Nephron (organoid): Measurements from ENCODE around the gene FAM114A1.

Source experiments
- H3K27ac Mint-ChIP-seq, 3 experiments: 2 replicates each; pipeline ENCODE4 v1.8.0; 2020; ENCODE audit warnings: mixed read lengths in 3 of 3, mild to moderate bottlenecking in 2 of 3, moderate library complexity in 1 of 3
- H3K27me3 Mint-ChIP-seq: 2 replicates; pipeline ENCODE4 v1.8.0; 2021; ENCODE audit warnings: low read depth, mild to moderate bottlenecking, moderate library complexity, mixed read lengths
- H3K36me3 Mint-ChIP-seq: 2 replicates; pipeline ENCODE4 v1.8.0; 2020; ENCODE audit warnings: low read depth, mixed read lengths
- H3K4me1 Mint-ChIP-seq: 2 replicates; pipeline ENCODE4 v1.8.0; 2020; ENCODE audit warnings: mixed read lengths
- H3K4me3 Mint-ChIP-seq, 3 experiments: 2 replicates each; pipeline ENCODE4 v1.8.0; 2020; ENCODE audit warnings: mild to moderate bottlenecking in 3 of 3, mixed read lengths in 3 of 3, moderate library complexity in 2 of 3
- H3K9me3 Mint-ChIP-seq: 2 replicates; pipeline ENCODE4 v1.8.0; 2020; ENCODE audit warnings: mixed read lengths
- TF ChIP-seq, protein P1 (sequence below), 3 experiments: fragments of 200-600 bp; sonication (generic); IDR thresholded peaks; one replicate each; pipeline ENCODE4 v1.5.0; 2021; ENCODE audit warnings: antibody characterized with exemption in 3 of 3; ENCODE audit not compliant: unreplicated experiment in 3 of 3

Gene FAM114A1

DNA sequence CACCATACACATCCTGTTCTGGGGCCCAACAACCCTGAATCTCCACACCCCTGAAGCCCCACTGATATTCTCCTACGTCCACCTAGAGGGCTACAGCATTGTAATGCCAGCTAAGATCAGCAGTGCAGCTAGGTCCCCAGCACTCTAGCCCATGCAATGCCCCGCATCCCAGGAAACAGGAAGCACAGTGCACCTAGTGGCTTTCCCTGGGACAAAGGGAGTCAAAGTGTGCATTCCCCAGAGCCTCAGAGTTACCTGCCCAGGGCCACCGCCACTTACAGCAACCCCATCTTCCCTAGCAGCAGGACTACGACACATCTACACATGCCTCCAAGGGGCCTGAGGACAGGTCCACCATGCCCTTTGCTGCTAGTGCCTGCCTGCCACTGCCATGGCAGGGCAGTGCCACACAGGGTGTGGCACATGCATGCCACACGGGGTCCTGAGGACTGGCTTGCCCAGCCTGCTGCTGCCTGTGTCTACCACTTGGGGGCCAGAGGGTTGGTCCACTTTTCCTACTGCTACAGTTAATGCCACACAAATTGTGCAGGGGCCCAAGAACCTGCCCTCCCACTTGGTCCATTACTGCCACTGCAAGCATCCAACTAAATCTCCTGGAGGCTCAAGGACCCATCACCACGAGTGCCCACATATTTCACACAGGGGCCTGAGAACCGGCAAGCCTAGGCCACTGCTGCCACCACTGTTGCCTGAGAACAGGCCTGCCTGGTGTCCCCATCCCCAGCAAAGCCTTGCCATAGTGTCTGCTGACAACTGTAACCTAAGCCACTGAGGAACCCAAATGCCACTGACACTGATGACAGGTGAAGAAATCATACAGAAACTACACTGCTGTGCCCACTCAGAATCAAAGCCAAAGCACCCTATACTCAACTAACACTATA lies 34.7 kb upstream of the FAM114A1 start:
- H3K4me3 Mint-ChIP-seq = no peak overlapping the region
- H3K4me1 Mint-ChIP-seq = no peaks in the 10 kb centered on the region
- H3K9me3 Mint-ChIP-seq = peaks cover 31% of the 10 kb centered on the region
- no peaks in the 10 kb centered on the region for H3K27me3 Mint-ChIP-seq
- H3K27ac Mint-ChIP-seq = no peak overlapping the region
- TF ChIP-seq, protein P1, sequence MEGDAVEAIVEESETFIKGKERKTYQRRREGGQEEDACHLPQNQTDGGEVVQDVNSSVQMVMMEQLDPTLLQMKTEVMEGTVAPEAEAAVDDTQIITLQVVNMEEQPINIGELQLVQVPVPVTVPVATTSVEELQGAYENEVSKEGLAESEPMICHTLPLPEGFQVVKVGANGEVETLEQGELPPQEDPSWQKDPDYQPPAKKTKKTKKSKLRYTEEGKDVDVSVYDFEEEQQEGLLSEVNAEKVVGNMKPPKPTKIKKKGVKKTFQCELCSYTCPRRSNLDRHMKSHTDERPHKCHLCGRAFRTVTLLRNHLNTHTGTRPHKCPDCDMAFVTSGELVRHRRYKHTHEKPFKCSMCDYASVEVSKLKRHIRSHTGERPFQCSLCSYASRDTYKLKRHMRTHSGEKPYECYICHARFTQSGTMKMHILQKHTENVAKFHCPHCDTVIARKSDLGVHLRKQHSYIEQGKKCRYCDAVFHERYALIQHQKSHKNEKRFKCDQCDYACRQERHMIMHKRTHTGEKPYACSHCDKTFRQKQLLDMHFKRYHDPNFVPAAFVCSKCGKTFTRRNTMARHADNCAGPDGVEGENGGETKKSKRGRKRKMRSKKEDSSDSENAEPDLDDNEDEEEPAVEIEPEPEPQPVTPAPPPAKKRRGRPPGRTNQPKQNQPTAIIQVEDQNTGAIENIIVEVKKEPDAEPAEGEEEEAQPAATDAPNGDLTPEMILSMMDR (IDR thresholded peaks at IDR 0.05; ENCODE audit: unreplicated experiment in 3 of 3) = no peak
- no peaks in the 10 kb centered on the region for H3K36me3 Mint-ChIP-seq

DNA sequence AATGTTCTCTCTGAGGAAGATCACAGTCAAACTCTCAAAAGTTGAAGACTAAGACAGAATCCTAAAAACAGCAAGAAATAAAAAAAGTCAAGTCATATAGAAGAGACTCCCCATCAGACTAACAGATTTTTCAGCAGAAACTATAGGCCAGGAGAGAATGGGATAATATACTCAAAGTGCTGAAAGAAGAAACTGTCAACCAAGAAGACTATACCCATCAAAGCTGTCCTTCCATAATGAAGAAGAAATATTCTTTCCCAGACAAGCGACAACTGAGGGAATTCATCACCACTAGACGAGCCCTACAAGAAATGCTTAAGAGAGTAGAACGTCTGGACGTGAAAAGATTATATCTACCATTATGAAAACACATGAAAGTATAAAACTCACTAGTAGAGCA lies 33.0 kb upstream of the FAM114A1 start:
- Mint-ChIP-seq H3K27ac (no peak overlapping the region), H3K36me3 (no peaks in the 10 kb centered on the region), H3K4me1 (no peaks in the 10 kb centered on the region), H3K4me3 (no peak overlapping the region), H3K9me3 (peaks cover 31% of the 10 kb centered on the region), H3K27me3 (no peaks in the 10 kb centered on the region)
- TF ChIP-seq, protein P1 (IDR thresholded peaks at IDR 0.05; ENCODE audit: unreplicated experiment in 3 of 3) = no peak

DNA sequence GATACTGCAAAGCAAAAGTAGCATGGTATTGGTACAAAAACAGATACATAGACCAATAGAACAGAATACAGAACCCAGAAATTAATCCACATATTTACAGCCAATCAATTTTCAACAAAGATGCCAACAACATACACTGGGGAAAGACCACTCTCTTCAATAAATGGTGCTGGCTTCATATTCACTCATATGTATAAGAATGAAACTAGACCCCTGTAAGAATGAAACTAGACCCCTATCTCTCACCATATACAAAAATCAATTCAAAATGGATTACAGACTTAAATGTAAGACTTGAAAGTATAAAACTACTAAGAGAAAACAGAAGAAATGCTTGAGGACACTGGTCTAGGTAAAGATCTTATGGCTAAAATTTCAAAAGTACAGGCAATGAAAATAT lies 30.3 kb upstream of the FAM114A1 start:
- no peak overlapping the region for H3K4me3 Mint-ChIP-seq
- H3K27ac Mint-ChIP-seq = no peak overlapping the region
- H3K36me3 Mint-ChIP-seq = no peaks in the 10 kb centered on the region
- no peaks in the 10 kb centered on the region for H3K27me3 Mint-ChIP-seq
- TF ChIP-seq, protein P1 (IDR thresholded peaks at IDR 0.05; ENCODE audit: unreplicated experiment in 3 of 3) = no peak
- H3K9me3 Mint-ChIP-seq = peaks cover 28% of the 10 kb centered on the region
- H3K4me1 Mint-ChIP-seq = no peaks in the 10 kb centered on the region

GRCh38 chr4:38837849-38838248 lies 29.8 kb upstream of the FAM114A1 start:
- TF ChIP-seq, protein P1 (IDR thresholded peaks at IDR 0.05; ENCODE audit: unreplicated experiment in 3 of 3) = no peak

DNA sequence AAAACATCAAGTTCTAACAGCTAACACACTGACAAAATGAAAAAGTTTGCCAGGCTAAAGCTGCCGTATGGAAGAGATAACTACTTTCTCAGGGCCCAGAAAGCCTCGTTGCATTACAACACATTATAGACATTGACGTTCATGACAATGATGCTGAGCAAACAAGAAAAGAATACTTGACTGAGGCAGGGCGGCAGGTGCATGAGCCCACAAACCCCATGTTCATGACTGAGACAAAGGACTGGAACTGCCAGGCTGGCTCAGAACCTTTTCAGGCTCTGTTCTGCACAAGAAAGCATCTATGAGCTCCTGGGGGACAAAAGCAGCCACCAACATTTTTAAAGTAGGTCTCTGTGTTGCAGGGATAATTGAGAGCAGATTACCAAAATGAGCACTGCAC lies 24.6 kb upstream of the FAM114A1 start:
- Mint-ChIP-seq H3K9me3 (peaks cover 7% of the 10 kb centered on the region), H3K4me1 (no peaks in the 10 kb centered on the region), H3K4me3 (no peak overlapping the region), H3K27me3 (peaks cover 6% of the 10 kb centered on the region), H3K27ac (no peak overlapping the region), H3K36me3 (no peaks in the 10 kb centered on the region)
- TF ChIP-seq, protein P1 (IDR thresholded peaks at IDR 0.05; ENCODE audit: unreplicated experiment in 3 of 3) = no peak

More at GRCh38 chr4:38837849-38838248, 29.8 kb upstream of the FAM114A1 start:
- H3K4me3 Mint-ChIP-seq = no peak overlapping the region
- H3K36me3 Mint-ChIP-seq = no peaks in the 10 kb centered on the region
- no peaks in the 10 kb centered on the region for H3K4me1 Mint-ChIP-seq
- peaks cover 28% of the 10 kb centered on the region for H3K9me3 Mint-ChIP-seq
- peaks cover 3% of the 10 kb centered on the region for H3K27me3 Mint-ChIP-seq
- no peak overlapping the region for H3K27ac Mint-ChIP-seq

DNA sequence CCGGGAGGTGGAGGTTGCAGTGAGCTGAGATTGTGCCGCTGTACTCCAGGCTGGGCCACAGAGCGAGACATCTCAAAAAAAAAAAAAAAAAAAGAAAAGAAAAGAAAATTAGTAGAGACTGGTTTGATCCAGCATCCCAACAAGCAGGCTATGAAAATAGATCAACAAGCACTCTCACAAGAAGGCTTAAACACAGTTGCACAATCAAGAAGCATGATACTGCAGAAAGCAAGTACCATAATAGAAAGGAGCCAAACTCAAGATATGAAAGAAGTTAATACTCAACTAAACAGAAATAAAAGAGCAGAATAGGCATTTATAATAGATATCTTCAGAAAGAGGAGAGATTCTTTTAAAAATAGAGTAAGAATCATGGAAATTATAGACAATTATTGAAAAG lies 21.6 kb upstream of the FAM114A1 start:
- peaks cover 11% of the 10 kb centered on the region for H3K27me3 Mint-ChIP-seq

More for the DNA sequence above, 21.6 kb upstream of the FAM114A1 start:
- Mint-ChIP-seq H3K9me3 (peaks cover 22% of the 10 kb centered on the region), H3K4me1 (no peaks in the 10 kb centered on the region), H3K27ac (no peak overlapping the region), H3K4me3 (no peak overlapping the region), H3K36me3 (no peaks in the 10 kb centered on the region)
- TF ChIP-seq, protein P1 (IDR thresholded peaks at IDR 0.05; ENCODE audit: unreplicated experiment in 3 of 3) = no peak
